GM12875 (cell line): ENCODE results near the gene CUTA.

Source experiments
- H3K4me3 ChIP-seq: one replicate; pipeline ENCODE4 v1.5.1; 2011; ENCODE audit warnings: low read depth, low read length, control low read depth
- CTCF ChIP-seq: IDR thresholded peaks from 2 replicates; pipeline ENCODE4 v1.5.1; 2011; ENCODE audit warnings: low read depth, mild to moderate bottlenecking, control low read depth, inconsistent platforms, low read length, moderate library complexity, borderline replicate concordance; ENCODE audit not compliant: insufficient read depth

CUTA gene

GRCh38 chr6:33455051-33455450 is 37.1 kb upstream of the CUTA start:
- H3K4me3 ChIP-seq = peak overlapping the region; percentile 60
- TF ChIP-seq CTCF = no peak

- no peak for TF ChIP-seq CTCF
Observed at GRCh38 chr6:33454009-33454946, 36.4 kb upstream of the CUTA start, which contains the start of gene ZBTB9. Gene ZBTB9, plus strand, starts transcription at chr6:33454576. Its CDS starts 525 bp downstream, at chr6:33455101.

GRCh38 chr6:33453393-33454008 is 35.6 kb upstream of the CUTA start:
- TF ChIP-seq CTCF = no peak
- H3K4me3 ChIP-seq = peak overlapping the region; percentile 60

More at GRCh38 chr6:33454009-33454946, 36.4 kb upstream of the CUTA start, which contains the start of gene ZBTB9:
- H3K4me3 ChIP-seq = peak within 1 kb of the TSS; percentile 60

DNA sequence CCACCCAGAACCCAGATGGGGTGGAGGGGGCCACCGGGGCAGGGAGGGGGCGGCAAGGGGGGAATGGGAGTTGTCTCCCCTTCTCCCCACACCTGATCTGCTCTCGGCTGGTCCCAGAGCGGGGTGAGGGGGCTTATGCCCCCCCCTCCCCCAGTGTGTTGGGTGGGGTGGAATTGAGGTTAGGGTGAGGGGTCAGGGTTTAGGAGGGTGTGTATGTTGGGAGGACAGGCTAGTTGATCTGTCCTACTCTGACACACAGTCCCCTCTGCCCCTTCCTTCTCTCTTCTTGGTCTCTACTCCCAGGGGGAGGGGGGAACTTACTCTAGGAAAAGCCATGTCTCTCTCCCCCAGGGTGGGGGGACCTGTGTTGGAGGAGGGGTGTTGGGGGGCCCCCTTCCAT is 34.6 kb upstream of the CUTA start:
- no peak for TF ChIP-seq CTCF
- no peak overlapping the region for H3K4me3 ChIP-seq

DNA sequence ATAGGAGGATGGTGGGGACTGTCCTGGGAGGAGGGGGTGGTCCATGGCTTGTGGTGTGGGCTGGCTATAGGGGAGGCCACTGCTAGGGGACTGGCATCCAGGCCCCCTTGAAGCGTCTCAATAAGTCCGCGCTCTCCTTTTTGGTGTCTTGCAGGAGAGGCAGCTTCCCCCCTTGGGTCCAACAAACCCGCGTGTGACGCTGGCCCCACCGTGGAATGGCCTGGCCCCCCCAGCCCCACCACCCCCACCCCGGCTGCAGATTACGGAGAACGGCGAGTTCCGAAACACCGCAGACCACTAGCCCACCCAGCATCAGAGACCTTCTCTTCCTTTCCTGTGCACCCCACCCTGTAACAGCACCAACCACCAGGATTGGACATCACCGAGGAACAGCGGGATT is 33.7 kb upstream of the CUTA start:
- TF ChIP-seq CTCF = no peak
- no peak overlapping the region for H3K4me3 ChIP-seq

DNA sequence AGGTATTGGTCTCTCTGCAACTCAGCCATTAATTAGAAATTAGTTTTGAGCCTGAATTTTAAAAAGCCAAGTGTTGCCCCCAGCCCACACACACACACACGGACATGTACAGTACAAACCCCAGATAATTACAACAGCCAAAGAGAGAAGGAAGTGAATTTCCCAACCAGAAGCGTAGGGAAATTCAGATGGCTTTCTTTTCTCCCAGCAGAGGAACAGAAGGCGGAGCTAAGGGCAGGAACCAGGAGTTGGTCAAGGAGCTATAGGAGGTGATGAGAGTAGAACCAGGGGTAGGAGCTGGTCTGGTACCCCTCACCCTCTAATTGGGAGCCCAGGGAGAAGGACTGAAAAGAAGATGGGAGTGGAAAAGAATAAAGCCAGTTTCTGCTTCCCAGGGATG is 32.5 kb upstream of the CUTA start:
- H3K4me3 ChIP-seq = no peak overlapping the region
- TF ChIP-seq CTCF = no peak

- TF ChIP-seq CTCF = no peak
- no peak overlapping the region for H3K4me3 ChIP-seq
Observed at GRCh38 chr6:33446356-33446755, 28.4 kb upstream of the CUTA start.
